Inflammatory macrophage treated with lipopolysaccharide for 1 hour (primary cell): Measurements from ENCODE around the gene CAPN12.
A peak's percentile ranks its signal among the peaks of the same experiment; 100 is the strongest.
"Not testable (repeated sequence)": the region's sequence is repeated elsewhere in the genome, so short reads cannot be mapped to it uniquely, and the experiment has no call there.

Experiments
- DNase-seq, 2 donors: peaks; one replicate each; pipeline ENCODE4 v3.0.0-alpha.2; 2020 to 2022

The CAPN12 gene, protein sequence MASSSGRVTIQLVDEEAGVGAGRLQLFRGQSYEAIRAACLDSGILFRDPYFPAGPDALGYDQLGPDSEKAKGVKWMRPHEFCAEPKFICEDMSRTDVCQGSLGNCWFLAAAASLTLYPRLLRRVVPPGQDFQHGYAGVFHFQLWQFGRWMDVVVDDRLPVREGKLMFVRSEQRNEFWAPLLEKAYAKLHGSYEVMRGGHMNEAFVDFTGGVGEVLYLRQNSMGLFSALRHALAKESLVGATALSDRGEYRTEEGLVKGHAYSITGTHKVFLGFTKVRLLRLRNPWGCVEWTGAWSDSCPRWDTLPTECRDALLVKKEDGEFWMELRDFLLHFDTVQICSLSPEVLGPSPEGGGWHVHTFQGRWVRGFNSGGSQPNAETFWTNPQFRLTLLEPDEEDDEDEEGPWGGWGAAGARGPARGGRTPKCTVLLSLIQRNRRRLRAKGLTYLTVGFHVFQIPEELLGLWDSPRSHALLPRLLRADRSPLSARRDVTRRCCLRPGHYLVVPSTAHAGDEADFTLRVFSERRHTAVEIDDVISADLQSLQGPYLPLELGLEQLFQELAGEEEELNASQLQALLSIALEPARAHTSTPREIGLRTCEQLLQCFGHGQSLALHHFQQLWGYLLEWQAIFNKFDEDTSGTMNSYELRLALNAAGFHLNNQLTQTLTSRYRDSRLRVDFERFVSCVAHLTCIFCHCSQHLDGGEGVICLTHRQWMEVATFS

GRCh38 chr19:38744298-38744681 lies at the start of gene CAPN12:
Gene CAPN12 (minus strand): TSS chr19:38744474. CDS start chr19:38744165, 309 bp downstream.
- DNase-seq = no peak

DNA sequence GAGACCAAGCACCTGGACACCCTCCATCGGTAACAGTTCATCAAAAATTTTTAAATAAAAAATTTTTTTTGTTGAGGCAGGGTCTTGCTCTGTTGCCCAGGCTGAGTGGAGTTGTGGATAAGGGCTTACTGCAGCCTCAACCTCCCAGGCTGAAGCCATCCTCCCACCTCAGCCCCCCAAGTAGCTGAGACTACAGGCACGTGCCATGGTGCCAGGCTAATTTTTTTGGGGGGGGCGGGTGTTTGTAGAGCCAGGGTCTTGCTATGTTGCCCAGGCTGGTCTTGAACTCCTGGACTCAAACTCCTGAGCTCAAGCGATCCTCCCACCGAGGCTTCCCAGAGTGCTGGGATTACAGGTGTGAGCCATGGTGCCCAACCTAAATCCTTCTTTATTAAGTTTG lies 49.4 kb upstream of the CAPN12 start:
- no peak for DNase-seq

GRCh38 chr19:38793177-38793576 lies 48.9 kb upstream of the CAPN12 start:
- DNase-seq = no peak

GRCh38 chr19:38792250-38793111 lies 48.2 kb upstream of the CAPN12 start:
- DNase-seq = peak; percentile 4 to 27

DNA sequence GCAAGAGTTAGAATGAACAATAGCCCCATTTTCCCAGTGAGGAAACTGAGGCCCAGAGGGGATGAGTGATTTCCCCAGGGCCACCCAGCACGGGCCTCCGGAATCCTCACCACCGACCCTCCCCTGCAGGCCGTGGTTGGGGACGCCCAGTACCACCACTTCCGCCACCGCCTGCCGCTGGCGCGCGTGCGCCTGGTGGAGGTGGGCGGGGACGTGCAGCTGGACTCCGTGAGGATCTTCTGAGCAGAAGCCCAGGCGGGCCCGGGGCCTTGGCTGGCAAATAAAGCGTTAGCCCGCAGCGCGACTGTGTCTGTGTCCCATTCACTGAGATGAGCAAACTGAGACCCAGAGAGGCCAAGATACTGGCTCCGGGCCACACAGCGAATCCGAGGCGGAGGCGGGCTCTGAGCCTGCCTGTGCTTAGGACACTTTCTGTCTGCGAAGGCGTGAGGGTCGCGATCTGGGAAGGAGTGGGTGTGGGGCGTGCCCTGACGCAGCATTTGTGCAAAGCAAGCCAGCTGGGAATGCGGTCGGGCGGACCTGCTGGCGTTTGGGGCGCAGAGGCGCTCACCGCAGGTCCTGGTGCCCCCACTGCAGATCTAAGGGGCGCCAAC lies 47.3 kb upstream of the CAPN12 start:
- DNase-seq = not testable (repeated sequence)

DNA sequence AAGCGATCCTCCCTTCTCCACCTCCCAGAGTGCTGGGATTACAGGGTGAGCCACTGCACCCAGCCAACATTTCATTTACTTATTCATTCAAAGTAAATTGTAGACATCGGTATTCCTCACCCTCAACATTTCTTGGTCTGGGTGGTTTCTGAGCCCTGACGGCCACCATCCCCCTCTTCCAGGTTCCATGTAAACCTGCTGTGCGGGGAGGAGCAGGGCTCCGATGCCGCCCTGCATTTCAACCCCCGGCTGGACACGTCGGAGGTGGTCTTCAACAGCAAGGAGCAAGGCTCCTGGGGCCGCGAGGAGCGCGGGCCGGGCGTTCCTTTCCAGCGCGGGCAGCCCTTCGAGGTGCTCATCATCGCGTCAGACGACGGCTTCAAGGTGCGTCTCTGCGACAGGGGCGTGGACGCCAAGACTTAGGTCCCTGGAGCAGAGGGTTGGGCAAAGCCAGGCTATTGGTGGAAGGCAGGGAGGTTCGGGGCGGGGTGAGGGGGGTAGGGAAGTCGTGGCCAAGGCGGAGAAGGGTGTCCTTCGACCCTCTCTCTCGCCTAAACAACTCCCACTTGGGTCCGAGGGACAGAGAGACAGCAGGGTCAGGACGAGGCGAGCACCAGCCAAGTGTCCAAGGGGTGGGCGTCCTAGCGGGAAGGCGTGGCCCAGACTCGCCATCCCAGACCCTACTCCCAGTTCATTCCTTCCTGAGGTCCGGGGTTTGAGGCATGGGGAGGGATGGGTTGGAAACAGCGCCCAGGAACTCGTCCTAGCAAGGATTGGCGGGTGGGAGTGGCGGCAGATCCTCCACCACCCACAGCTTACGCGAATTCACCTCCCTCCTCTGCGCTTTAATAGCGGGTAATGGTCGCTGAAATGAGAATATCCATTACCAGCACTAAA lies 46.5 kb upstream of the CAPN12 start:
- DNase-seq = not testable (repeated sequence)

- DNase-seq = no peak
Measured at GRCh38 chr19:38788478-38789243, 44.4 kb upstream of the CAPN12 start, which contains the start of gene LGALS7B. Gene LGALS7B (plus strand): TSS chr19:38789200. CDS start chr19:38789227, 27 bp downstream.

- DNase-seq = no peak
Measured at GRCh38 chr19:38786572-38787265, 42.4 kb upstream of the CAPN12 start.

DNA sequence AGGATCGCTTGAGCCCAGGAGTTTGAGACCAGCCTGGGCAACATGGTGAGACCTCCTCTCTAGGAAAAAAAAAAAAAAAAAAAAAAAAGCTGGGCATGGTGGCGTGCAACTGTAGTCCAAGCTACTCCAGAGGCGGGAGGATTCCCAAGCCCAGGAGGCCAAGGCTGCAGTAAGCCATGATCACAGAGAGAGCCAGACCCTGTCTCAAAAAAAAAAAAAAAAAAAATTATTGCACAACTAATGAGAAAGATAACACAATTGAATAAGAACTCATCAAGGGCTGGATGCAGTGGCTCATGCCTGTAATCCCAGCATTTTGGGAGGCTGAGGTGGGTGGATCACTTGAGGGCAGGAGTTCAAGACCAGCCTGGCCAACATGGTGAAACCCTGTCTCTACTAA lies 41.8 kb upstream of the CAPN12 start:
- DNase-seq = not testable (repeated sequence)

GRCh38 chr19:38785187-38785699 lies 41.0 kb upstream of the CAPN12 start:
- no peak for DNase-seq

DNA sequence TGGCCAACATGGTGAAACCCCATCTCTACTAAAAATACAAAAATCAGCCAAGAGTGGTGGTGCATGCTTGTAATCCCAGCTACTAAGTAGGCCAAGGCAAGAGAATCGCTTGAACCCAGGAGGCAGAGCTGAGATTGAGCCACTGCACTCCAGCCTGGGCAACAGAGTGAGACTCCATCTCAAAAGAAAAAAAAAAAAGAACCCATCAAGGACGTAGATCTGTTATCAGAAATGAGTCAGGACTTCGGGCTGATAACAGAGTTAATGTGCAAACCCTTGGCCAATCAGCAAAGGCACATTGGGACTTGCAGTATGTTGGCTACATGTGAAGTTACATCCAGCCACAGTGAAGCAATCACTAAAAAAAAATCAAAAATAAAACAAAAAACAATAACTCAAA lies 40.0 kb upstream of the CAPN12 start:
- no peak for DNase-seq

DNA sequence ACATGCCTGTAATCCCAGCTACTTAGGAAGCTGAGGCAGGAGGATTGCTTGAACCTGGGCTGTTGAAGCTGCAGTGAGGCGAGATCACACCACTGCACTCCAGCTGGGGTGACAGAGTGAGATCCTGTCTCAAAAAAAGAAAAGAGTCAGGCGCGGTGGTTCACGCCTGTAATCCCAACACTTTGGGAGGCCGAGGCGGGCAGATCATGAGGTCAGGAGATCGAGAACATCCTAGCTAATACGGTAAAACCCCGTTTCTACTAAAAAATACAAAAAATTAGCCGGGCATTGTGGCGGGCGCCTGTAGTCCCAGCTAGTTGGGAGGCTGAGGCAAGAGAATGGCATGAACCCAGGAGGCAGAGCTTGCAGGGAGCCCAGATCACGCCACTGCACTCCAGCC lies 37.9 kb upstream of the CAPN12 start:
- not testable (repeated sequence) for DNase-seq

DNA sequence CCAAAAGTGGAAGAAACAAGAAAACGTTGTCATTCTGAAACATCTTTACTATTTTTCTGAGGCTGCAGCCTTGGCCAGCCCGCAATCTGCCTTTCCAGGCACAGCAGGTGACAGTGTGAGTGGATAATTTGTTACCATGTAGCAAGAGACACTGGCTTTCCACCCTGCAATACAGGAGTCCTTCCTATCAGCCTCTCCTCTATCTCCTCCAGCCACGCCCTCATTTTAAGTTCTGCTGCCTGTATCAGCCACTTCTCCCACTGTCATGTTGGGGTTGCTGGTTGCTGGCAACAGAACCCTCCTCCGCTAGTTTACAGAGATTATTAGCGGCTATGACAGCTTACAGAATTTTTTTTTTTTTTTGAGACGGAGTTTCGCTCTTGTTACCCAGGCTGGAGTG lies 36.8 kb upstream of the CAPN12 start:
- no peak for DNase-seq

DNA sequence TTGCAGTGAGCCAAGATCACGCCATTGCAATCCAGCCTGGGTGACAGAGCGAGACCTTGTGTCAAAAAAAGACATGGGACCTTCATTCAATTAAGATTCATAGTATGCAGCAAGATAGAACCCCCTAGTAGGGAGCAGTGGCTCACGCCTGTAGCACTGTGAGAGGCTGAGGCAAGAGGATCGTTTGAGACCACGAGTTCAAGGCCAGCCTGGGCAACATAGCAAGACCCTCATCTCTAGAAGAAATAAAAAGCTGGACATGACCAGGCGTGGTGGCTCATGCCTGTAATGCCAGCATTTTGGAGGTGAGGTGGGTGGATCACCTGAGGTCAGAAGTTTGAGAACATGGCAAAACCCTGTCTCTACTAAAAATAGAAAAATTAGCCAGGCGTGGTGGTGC lies 36.2 kb upstream of the CAPN12 start:
- DNase-seq = no peak

DNA sequence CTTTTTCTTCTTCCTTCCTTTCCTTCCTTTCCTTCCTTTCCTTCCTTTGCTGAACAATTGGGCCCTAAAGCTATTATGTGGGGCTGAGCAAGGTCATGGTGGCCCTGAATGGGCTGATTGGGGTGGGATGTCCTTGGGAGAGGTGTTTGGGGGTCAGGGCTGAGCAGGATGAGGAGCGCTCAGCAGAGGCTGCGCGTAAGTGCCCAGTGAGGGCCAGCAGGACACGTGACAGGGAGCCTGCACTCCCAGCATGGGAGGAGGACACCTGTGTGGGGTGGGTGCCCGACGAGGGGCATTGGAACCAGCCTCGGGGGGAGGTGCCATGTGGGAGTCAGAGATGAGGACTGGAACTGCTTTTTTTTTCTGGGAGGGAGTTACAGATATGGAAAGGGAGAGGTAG lies 34.5 kb upstream of the CAPN12 start:
- DNase-seq = no peak

DNA sequence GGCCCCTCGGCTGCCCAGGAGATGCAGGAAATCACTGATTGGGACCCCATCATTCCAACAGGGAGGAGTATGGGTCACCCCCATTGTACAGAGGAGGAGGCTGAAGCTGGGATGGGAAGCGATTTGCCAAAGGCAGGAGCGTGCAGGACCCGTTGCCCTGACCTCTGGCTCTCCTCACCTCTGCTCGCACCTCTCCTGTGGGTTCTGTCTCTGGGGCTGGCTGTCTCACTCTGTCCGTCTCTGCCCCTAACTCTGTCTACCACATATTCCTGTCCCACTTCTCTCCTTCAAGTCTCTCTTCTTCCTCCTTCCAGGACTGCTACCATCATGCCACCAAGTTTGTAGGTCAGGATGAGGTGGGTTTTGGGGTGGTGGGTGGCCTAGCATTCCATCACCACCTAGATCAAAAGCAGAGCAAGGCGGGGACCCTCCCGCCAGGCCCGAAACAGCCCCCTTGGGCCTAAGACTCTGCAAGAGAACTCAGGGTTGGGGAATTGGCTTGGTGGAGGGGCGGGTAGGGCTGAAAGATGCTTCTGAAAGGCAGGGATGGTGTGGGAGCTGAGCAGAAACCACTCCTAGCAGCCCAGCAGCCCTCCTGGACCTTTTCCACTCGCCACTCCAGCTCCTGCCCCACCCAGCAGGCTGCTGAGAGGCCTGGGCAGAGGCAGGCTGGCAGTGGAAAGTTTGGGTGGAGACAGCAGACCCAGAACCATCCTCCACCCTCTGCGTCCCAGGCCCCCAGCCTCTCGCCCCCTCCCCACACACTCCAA lies 30.1 kb upstream of the CAPN12 start:
- no peak for DNase-seq

DNA sequence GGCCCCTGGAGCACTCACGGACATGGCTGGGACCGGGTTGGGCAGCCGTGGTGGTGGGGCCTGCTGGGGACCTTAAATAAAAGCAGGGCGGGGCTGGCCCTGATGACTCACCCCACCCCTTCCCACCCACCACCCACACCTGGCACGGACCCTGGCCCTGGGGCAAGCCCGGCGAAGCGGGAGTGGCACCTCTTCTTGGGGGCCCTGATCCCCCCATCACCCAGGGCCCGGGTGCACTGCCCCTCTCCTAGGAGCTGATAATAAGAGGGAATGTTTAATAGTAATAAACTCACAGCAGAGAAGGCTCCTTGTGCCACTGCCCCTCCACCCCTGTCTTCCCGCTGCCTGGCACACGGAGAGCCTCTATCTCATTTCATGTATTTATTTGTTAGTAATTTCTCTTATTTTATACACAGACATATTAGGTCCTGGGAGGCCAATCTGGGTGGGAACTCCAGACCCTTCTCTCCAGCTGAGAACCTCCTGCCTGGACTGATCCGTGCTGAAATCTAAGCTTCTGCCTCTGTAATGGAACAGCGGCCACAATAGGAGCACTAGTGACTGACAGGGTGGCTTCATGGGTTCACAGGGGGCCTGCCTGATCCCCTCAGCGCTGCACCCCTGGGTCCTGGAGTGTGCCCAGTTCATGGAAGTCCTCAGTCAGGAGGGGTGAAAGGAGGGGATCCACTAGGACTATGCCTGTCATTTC lies 29.3 kb upstream of the CAPN12 start, which contains the start of gene LGALS7:
LGALS7 (minus strand) TSS at position 49 of the 709 bp plus-strand sequence; CDS start at position 24, 25 bp downstream.
- DNase-seq = no peak

GRCh38 chr19:38771569-38771968 lies 27.3 kb upstream of the CAPN12 start:
- not testable (repeated sequence) for DNase-seq
